BLaER1 treated with 17β-estradiol and CSF1 and Interleukin-3, amounts not matched to agents 10 nM and 100 nM (cell line): ENCODE measurements around the gene SLC48A1.

Experiments used
- H3K27ac ChIP-seq, 11 experiments: shearing (Covaris generic); formaldehyde crosslinking; 2 replicates each; pipeline ENCODE4 v1.8.1; 2022
- H3K27me3 ChIP-seq, 11 experiments: shearing (Covaris generic); formaldehyde crosslinking; 2 replicates each; pipeline ENCODE4 v1.8.1; 2022
- H3K36me3 ChIP-seq, 11 experiments: shearing (Covaris generic); formaldehyde crosslinking; 2 replicates each; pipeline ENCODE4 v1.8.1; 2022
- H3K4me1 ChIP-seq, 10 experiments: shearing (Covaris generic); formaldehyde crosslinking; 2 replicates each; pipeline ENCODE4 v1.8.1; 2022
- H3K4me2 ChIP-seq, 11 experiments: shearing (Covaris generic); formaldehyde crosslinking; 2 replicates each; pipeline ENCODE4 v1.8.1; 2022
- H3K4me3 ChIP-seq, 10 experiments: shearing (Covaris generic); formaldehyde crosslinking; 2 replicates each; pipeline ENCODE4 v1.8.1; 2022
- H3K9ac ChIP-seq, 11 experiments: shearing (Covaris generic); formaldehyde crosslinking; 2 replicates each; pipeline ENCODE4 v1.8.1; 2022
- H3K9me3 ChIP-seq, 11 experiments: shearing (Covaris generic); formaldehyde crosslinking; replicated peaks in 1 of 11; 2 replicates each; pipeline ENCODE4 v1.8.1; 2022
- H4K20me1 ChIP-seq, 11 experiments: shearing (Covaris generic); formaldehyde crosslinking; 2 replicates each; pipeline ENCODE4 v1.8.1; 2022
- Cebpa-rat ChIP-seq, 11 experiments: shearing (Covaris generic); IDR thresholded peaks; 2 replicates each; pipeline ENCODE4 v1.8.1; 2022

The SLC48A1 gene

GRCh38 chr12:47751561-47751960, 21.5 kb upstream of the SLC48A1 start:
- Histone ChIP-seq H3K27ac (peak overlapping the region in 1 of 11 experiments; percentile 25; a peak in 2 of 22 replicates), H3K4me3 (no peak overlapping the region), H4K20me1 (peaks cover 0 to 11% (median 0%) of the 10 kb centered on the region in 11 experiments; a peak in 3 of 22 replicates), H3K36me3 (no peaks in the 10 kb centered on the region), H3K27me3 (no peaks in the 10 kb centered on the region), H3K9ac (no peak overlapping the region), H3K4me1 (peaks cover 47 to 100% (median 92%) of the 10 kb centered on the region in 10 experiments), H3K9me3 (no peaks in the 10 kb centered on the region), H3K4me2 (peak overlapping the region in 9 of 11 experiments; percentile 94 to 99 (median 97); a peak in 18 of 22 replicates)
- no peak for TF ChIP-seq Cebpa-rat (IDR thresholded peaks at IDR 0.05)

GRCh38 chr12:47752121-47752520, 20.9 kb upstream of the SLC48A1 start:
- Histone ChIP-seq H3K9me3 (no peaks in the 10 kb centered on the region), H4K20me1 (peaks cover 0 to 8% (median 0%) of the 10 kb centered on the region in 11 experiments; a peak in 2 of 22 replicates), H3K27ac (peak overlapping the region in 3 of 11 experiments; percentile 69 to 81 (median 74); a peak in 3 of 22 replicates), H3K27me3 (no peaks in the 10 kb centered on the region), H3K9ac (peak overlapping the region in 2 of 11 experiments; percentile 1 to 63; a peak in 1 of 22 replicates), H3K4me2 (peak overlapping the region in 9 of 11 experiments; percentile 94 to 99 (median 97); a peak in 17 of 22 replicates), H3K4me1 (peaks cover 53 to 100% (median 92%) of the 10 kb centered on the region in 10 experiments), H3K4me3 (no peak overlapping the region), H3K36me3 (no peaks in the 10 kb centered on the region)
- no peak for TF ChIP-seq Cebpa-rat (IDR thresholded peaks at IDR 0.05)

GRCh38 chr12:47752552-47752951, 20.5 kb upstream of the SLC48A1 start:
- no peak for TF ChIP-seq Cebpa-rat (IDR thresholded peaks at IDR 0.05)
- peak overlapping the region in 9 of 11 experiments; percentile 24 to 81 (median 67); a peak in 11 of 22 replicates for H3K27ac ChIP-seq
- no peaks in the 10 kb centered on the region for H3K27me3 ChIP-seq
- no peak overlapping the region for H3K4me3 ChIP-seq
- peaks cover 57 to 100% (median 92%) of the 10 kb centered on the region in 10 experiments for H3K4me1 ChIP-seq
- H3K9me3 ChIP-seq = no peaks in the 10 kb centered on the region
- H3K4me2 ChIP-seq = peak overlapping the region in 9 of 11 experiments; percentile 94 to 99 (median 97); a peak in 19 of 22 replicates
- H4K20me1 ChIP-seq = peaks cover 0 to 6% (median 0%) of the 10 kb centered on the region in 11 experiments; a peak in 2 of 22 replicates
- H3K9ac ChIP-seq = peak overlapping the region in 5 of 11 experiments; percentile 1 to 63 (median 34); a peak in 2 of 22 replicates
- no peaks in the 10 kb centered on the region for H3K36me3 ChIP-seq

- no peak for TF ChIP-seq Cebpa-rat (IDR thresholded peaks at IDR 0.05)
- Histone ChIP-seq H3K9me3 (no peaks in the 10 kb centered on the region), H3K27ac (peak overlapping the region in 10 of 11 experiments; percentile 24 to 81 (median 67); a peak in 19 of 22 replicates), H3K4me1 (peaks cover 65 to 100% (median 94%) of the 10 kb centered on the region in 10 experiments), H4K20me1 (no peaks in the 10 kb centered on the region; a peak in 1 of 22 replicates), H3K9ac (peak overlapping the region in 10 of 11 experiments; percentile 12 to 63 (median 44); a peak in 16 of 22 replicates), H3K36me3 (no peaks in the 10 kb centered on the region), H3K4me3 (peak overlapping the region in 7 of 10 experiments; percentile 3 to 47 (median 32); a peak in 11 of 20 replicates), H3K27me3 (no peaks in the 10 kb centered on the region), H3K4me2 (peak overlapping the region; percentile 94 to 100 (median 97))
Measured at GRCh38 chr12:47753021-47754001, 19.7 kb upstream of the SLC48A1 start.

GRCh38 chr12:47754126-47754525, 18.9 kb upstream of the SLC48A1 start:
- Histone ChIP-seq H3K9me3 (no peaks in the 10 kb centered on the region), H3K27me3 (no peaks in the 10 kb centered on the region), H3K9ac (peak overlapping the region in 5 of 11 experiments; percentile 33 to 63 (median 46); a peak in 6 of 22 replicates), H3K4me3 (peak overlapping the region in 7 of 10 experiments; percentile 3 to 47 (median 32); a peak in 7 of 20 replicates), H3K4me2 (peak overlapping the region; percentile 94 to 100 (median 97)), H3K27ac (peak overlapping the region in 9 of 11 experiments; percentile 24 to 81 (median 67); a peak in 13 of 22 replicates), H4K20me1 (no peaks in the 10 kb centered on the region; a peak in 1 of 22 replicates), H3K36me3 (no peaks in the 10 kb centered on the region), H3K4me1 (peaks cover 69 to 98% (median 95%) of the 10 kb centered on the region in 10 experiments)
- TF ChIP-seq Cebpa-rat (IDR thresholded peaks at IDR 0.05) = no peak

GRCh38 chr12:47754881-47755280, 18.2 kb upstream of the SLC48A1 start:
- Histone ChIP-seq H3K4me1 (peaks cover 76 to 98% (median 97%) of the 10 kb centered on the region in 10 experiments), H3K4me2 (peak overlapping the region; percentile 94 to 100 (median 97)), H3K9ac (peak overlapping the region in 1 of 11 experiments; percentile 20; a peak in 1 of 22 replicates), H3K27ac (peak overlapping the region in 5 of 11 experiments; percentile 6 to 81 (median 46); a peak in 6 of 22 replicates), H3K4me3 (no peak overlapping the region), H3K9me3 (no peaks in the 10 kb centered on the region), H3K36me3 (no peaks in the 10 kb centered on the region), H4K20me1 (no peaks in the 10 kb centered on the region; a peak in 1 of 22 replicates), H3K27me3 (no peaks in the 10 kb centered on the region)
- TF ChIP-seq Cebpa-rat (IDR thresholded peaks at IDR 0.05) = no peak

GRCh38 chr12:47755655-47756562, 17.1 kb upstream of the SLC48A1 start:
- peaks cover 70 to 97% (median 97%) of the 10 kb centered on the region in 10 experiments for H3K4me1 ChIP-seq
- H3K9me3 ChIP-seq = no peaks in the 10 kb centered on the region
- peak overlapping the region in 8 of 11 experiments; percentile 7 to 88 (median 31); a peak in 14 of 22 replicates for H3K27ac ChIP-seq
- peak overlapping the region; percentile 94 to 100 (median 97) for H3K4me2 ChIP-seq
- no peaks in the 10 kb centered on the region for H3K36me3 ChIP-seq
- H3K4me3 ChIP-seq = peak overlapping the region in 1 of 10 experiments; percentile 0; a peak in 2 of 20 replicates
- peak overlapping the region in 3 of 11 experiments; percentile 13 to 26 (median 20); a peak in 2 of 22 replicates for H3K9ac ChIP-seq
- H4K20me1 ChIP-seq = no peaks in the 10 kb centered on the region
- no peaks in the 10 kb centered on the region for H3K27me3 ChIP-seq
- TF ChIP-seq Cebpa-rat (IDR thresholded peaks at IDR 0.05) = no peak
